ENCODE measurements around the gene NIM1K. TPM values are rescaled to one million over a fixed set of nuclear protein-coding genes. Genes with fewer than 3 reads are reported as not detected.

Gene NIM1K
- total and polyA plus RNA-seq, 2 of the 13 experiments (the other 11 are each of a cell fraction or from before 2014, with no cell fraction given): 0.04 TPM; not detected in 1

GRCh38 chr5:43313035-43313853, 121.2 kb downstream of the NIM1K start, which contains the start of gene HMGCS1:
TSS of gene HMGCS1 (minus strand) at chr5:43313412. CDS start at chr5:43298965, 14,447 bp downstream.
- Histone ChIP-seq H3K4me1 (ENCODE audit: insufficient read depth, low read length) (peaks cover 48% of the 10 kb centered on the region), H3K9me3 (ENCODE audit: low read length) (no peaks in the 10 kb centered on the region), H3K4me2 (ENCODE audit: low read depth, low read length) (peak within 1 kb of the TSS; percentile 85), H3K27me3 (ENCODE audit: control insufficient read depth in 1 of 2, insufficient read depth in 2 of 2, low read length in 2 of 2) (no peaks in the 10 kb centered on the region; a peak in 1 of 5 replicates), H3K36me3 (replicated peaks in 1 of 2; ENCODE audit: control insufficient read depth in 1 of 2, insufficient read depth in 2 of 2, low read length in 2 of 2) (no peaks in the 10 kb centered on the region; a peak in 2 of 5 replicates), H3K79me2 (ENCODE audit: insufficient read depth, low read length) (peaks cover 56% of the 10 kb centered on the region), H3K9ac (ENCODE audit: insufficient read depth, low read depth, low read length) (peak within 1 kb of the TSS; percentile 97), H4K20me1 (ENCODE audit: insufficient read depth, low read length) (peaks cover 47% of the 10 kb centered on the region), H3K4me3 (replicated peaks in 1 of 3; ENCODE audit: insufficient read depth in 1 of 3, low read depth in 2 of 3, low read length in 3 of 3) (peak within 1 kb of the TSS; percentile 88 to 98 (median 88)), H2AFZ (ENCODE audit: low read length) (no peak within 1 kb of the TSS), H3K27ac (ENCODE audit: extremely low read length, insufficient read depth, low read length) (peak within 1 kb of the TSS; percentile 94)
- DNase-seq (ENCODE audit: low spot score): peak; percentile 98
- peak; percentile 99 for FAIRE-seq
- 1% methylated on average over 44 of the region's 70 CpGs for WGBS (ENCODE audit: low lambda C conversion rate)
- BruUV-seq (replicated peaks): no TSS peak
- ATAC-seq: peak; percentile 96
- ChIA-PET POLR2A (interaction anchor here (0.6 to 2.8 kb wide), 18 partner anchors 11 to 286 kb away, joined by 3 to 66 read pairs (median 6); partner anchors contain the start of genes C5orf34, CCL28, TMEM267 and ZNF131), CTCF (ENCODE audit: low intra/inter-chr PET ratio, low total read pairs) (no interaction called here)
- intact Hi-C loops (cut with micrococcal nuclease; ENCODE audit: unreplicated experiment): loop anchor here (1.0 to 5.0 kb wide), 3 partner anchors 34 to 191 kb away; partner anchors contain the start of genes TMEM267 and ZNF131
- in situ Hi-C loops (cut with HindIII; ENCODE audit: extremely low pct_ligation_motif_present, low pct_unique_long_range_greater_than_20kb): no loop called here
- no peak for TF ChIP-seq CENPX (CRISPR knock-in tag; IDR thresholded peaks at IDR 0.05)
- peak; percentile 68 for TF ChIP-seq MNT (IDR thresholded peaks at IDR 0.05)
- peak; percentile 38; the same call in 1 of the 2 replicates for TF ChIP-seq ZBTB4 (CRISPR knock-in tag; IDR thresholded peaks at IDR 0.05; ENCODE audit: borderline replicate concordance)
- TF ChIP-seq NKX3-1 (CRISPR knock-in tag; IDR thresholded peaks at IDR 0.05): no peak; the same call in 1 of the 2 replicates
- TF ChIP-seq ZNF543 (CRISPR knock-in tag; IDR thresholded peaks at IDR 0.05): no peak; the same call in 1 of the 2 replicates
- no peak for TF ChIP-seq ZNF792 (CRISPR knock-in tag; IDR thresholded peaks at IDR 0.05)
- no peak for TF ChIP-seq ZBTB26 (CRISPR knock-in tag; IDR thresholded peaks at IDR 0.05; ENCODE audit: borderline replicate concordance)
- peak; percentile 54 for TF ChIP-seq IRF2 (CRISPR knock-in tag; IDR thresholded peaks at IDR 0.05)
- no peak for TF ChIP-seq BCL6 (CRISPR knock-in tag; IDR thresholded peaks at IDR 0.05)
- TF ChIP-seq TAF15 (IDR thresholded peaks at IDR 0.05; ENCODE audit: low read depth, low read length, poor library complexity, severe bottlenecking): peak; percentile 77
- peak; percentile 82 for TF ChIP-seq HDAC1 (CRISPR knock-in tag; IDR thresholded peaks at IDR 0.05)
- no peak for TF ChIP-seq NFE2L1 (CRISPR knock-in tag; IDR thresholded peaks at IDR 0.05; ENCODE audit: borderline replicate concordance)
- TF ChIP-seq RXRB (CRISPR knock-in tag; IDR thresholded peaks at IDR 0.05; ENCODE audit: borderline replicate concordance): peak; percentile 46; the same call in 1 of the 2 replicates
- peak; percentile 30; the same call in 1 of the 2 replicates for TF ChIP-seq IKZF5 (CRISPR knock-in tag; IDR thresholded peaks at IDR 0.05)
- TF ChIP-seq ZNF207 (IDR thresholded peaks at IDR 0.05; ENCODE audit: borderline replicate concordance): peak; percentile 26; the same call in 1 of the 2 replicates
- TF ChIP-seq ZNF567 (CRISPR knock-in tag; IDR thresholded peaks at IDR 0.05; ENCODE audit: borderline replicate concordance): no peak
